Measurements from ENCODE around the gene RARS2. TPM values are rescaled to one million over a fixed set of nuclear protein-coding genes. Genes with fewer than 3 reads are reported as not detected.

Gene RARS2
- total RNA-seq, 1 experiment from 2014 or later = 14.8 TPM

GRCh38 chr6:87630746-87631145 is 41.0 kb upstream of the RARS2 start:
- ChIA-PET POLR2A (ENCODE audit: unreplicated experiment) (no interaction called here), CTCF (no interaction called here)
- no peaks in the 10 kb centered on the region for H3K27me3 ChIP-seq (ENCODE audit: low read length)
- no peaks in the 10 kb centered on the region for H3K79me2 ChIP-seq (ENCODE audit: low read length)
- BruUV-seq (replicated peaks) = no TSS peak
- no peak overlapping the region for H3K9ac ChIP-seq (ENCODE audit: low read length)
- H3K27ac ChIP-seq (ENCODE audit: low read length) = no peak overlapping the region
- H3K4me1 ChIP-seq (ENCODE audit: insufficient read depth, low read length) = no peaks in the 10 kb centered on the region
- ATAC-seq (no peak), DNase-seq (no peak)
- no peaks in the 10 kb centered on the region for H3K9me2 ChIP-seq (replicated peaks; ENCODE audit: low read length)
- H4K20me1 ChIP-seq (ENCODE audit: low read length) = no peaks in the 10 kb centered on the region
- H3K9me3 ChIP-seq (ENCODE audit: low read length) = no peaks in the 10 kb centered on the region
- H3K4me2 ChIP-seq (ENCODE audit: low read length) = no peak overlapping the region
- no peak overlapping the region for H3K4me3 ChIP-seq (ENCODE audit: low read length)
- H2AFZ ChIP-seq (ENCODE audit: low read length) = no peak overlapping the region
- intact Hi-C loops (cut with micrococcal nuclease) = no loop called here
- H3K36me3 ChIP-seq (ENCODE audit: low read depth, low read length) = no peaks in the 10 kb centered on the region
- no peaks in the 10 kb centered on the region for H3F3A ChIP-seq (ENCODE audit: low read length, unreplicated experiment)
- TF ChIP-seq EZH2phosphoT487 (IDR thresholded peaks at IDR 0.05; ENCODE audit: borderline replicate concordance, low read length) (no peak), CTCF (conservative IDR thresholded peaks at IDR 0.05; ENCODE audit: low read depth, low read length) (no peak), EZH2 (IDR thresholded peaks at IDR 0.05; ENCODE audit: low read length, unreplicated experiment) (no peak)

- Histone ChIP-seq H3K9me2 (replicated peaks; ENCODE audit: low read length) (no peaks in the 10 kb centered on the region), H3K9ac (ENCODE audit: low read length) (no peak overlapping the region), H3K27ac (ENCODE audit: low read length) (no peak overlapping the region), H2AFZ (ENCODE audit: low read length) (no peak overlapping the region), H3K4me2 (ENCODE audit: low read length) (no peak overlapping the region), H3K4me1 (ENCODE audit: insufficient read depth, low read length) (no peaks in the 10 kb centered on the region), H3K79me2 (ENCODE audit: low read length) (no peaks in the 10 kb centered on the region), H3K4me3 (ENCODE audit: low read length) (no peak overlapping the region), H3K9me3 (ENCODE audit: low read length) (no peaks in the 10 kb centered on the region), H3K27me3 (ENCODE audit: low read length) (no peaks in the 10 kb centered on the region), H3K36me3 (ENCODE audit: low read depth, low read length) (no peaks in the 10 kb centered on the region), H4K20me1 (ENCODE audit: low read length) (no peaks in the 10 kb centered on the region), H3F3A (ENCODE audit: low read length, unreplicated experiment) (no peaks in the 10 kb centered on the region)
- DNase-seq (no peak), ATAC-seq (no peak)
- no peak for TF ChIP-seq CTCF (conservative IDR thresholded peaks at IDR 0.05; ENCODE audit: low read depth, low read length)
- TF ChIP-seq EZH2phosphoT487 (IDR thresholded peaks at IDR 0.05; ENCODE audit: borderline replicate concordance, low read length) = no peak
- TF ChIP-seq EZH2 (IDR thresholded peaks at IDR 0.05; ENCODE audit: low read length, unreplicated experiment) = no peak
- POLR2A ChIA-PET (ENCODE audit: unreplicated experiment) = no interaction called here
- BruUV-seq (replicated peaks) = no TSS peak
- CTCF ChIA-PET = no interaction called here
- intact Hi-C loops (cut with micrococcal nuclease) = no loop called here
Measured at GRCh38 chr6:87628881-87629280, 39.1 kb upstream of the RARS2 start.

GRCh38 chr6:87628424-87628823 is 38.6 kb upstream of the RARS2 start:
- ATAC-seq (no peak), DNase-seq (no peak)
- H2AFZ ChIP-seq (ENCODE audit: low read length) = no peak overlapping the region
- no peak overlapping the region for H3K4me2 ChIP-seq (ENCODE audit: low read length)
- H3K9ac ChIP-seq (ENCODE audit: low read length) = no peak overlapping the region
- H3K4me1 ChIP-seq (ENCODE audit: insufficient read depth, low read length) = no peaks in the 10 kb centered on the region
- no peak overlapping the region for H3K4me3 ChIP-seq (ENCODE audit: low read length)
- intact Hi-C loops (cut with micrococcal nuclease) = no loop called here
- ChIA-PET CTCF (no interaction called here), POLR2A (ENCODE audit: unreplicated experiment) (no interaction called here)
- H3K27me3 ChIP-seq (ENCODE audit: low read length) = no peaks in the 10 kb centered on the region
- no peaks in the 10 kb centered on the region for H4K20me1 ChIP-seq (ENCODE audit: low read length)
- no peaks in the 10 kb centered on the region for H3K36me3 ChIP-seq (ENCODE audit: low read depth, low read length)
- H3K27ac ChIP-seq (ENCODE audit: low read length) = no peak overlapping the region
- H3F3A ChIP-seq (ENCODE audit: low read length, unreplicated experiment) = no peaks in the 10 kb centered on the region
- no peak for TF ChIP-seq EZH2phosphoT487 (IDR thresholded peaks at IDR 0.05; ENCODE audit: borderline replicate concordance, low read length)
- TF ChIP-seq CTCF (conservative IDR thresholded peaks at IDR 0.05; ENCODE audit: low read depth, low read length) = no peak
- TF ChIP-seq EZH2 (IDR thresholded peaks at IDR 0.05; ENCODE audit: low read length, unreplicated experiment) = no peak
- no peaks in the 10 kb centered on the region for H3K79me2 ChIP-seq (ENCODE audit: low read length)
- no peaks in the 10 kb centered on the region for H3K9me2 ChIP-seq (replicated peaks; ENCODE audit: low read length)
- H3K9me3 ChIP-seq (ENCODE audit: low read length) = no peaks in the 10 kb centered on the region
- BruUV-seq (replicated peaks) = no TSS peak
